Measurements from ENCODE around the gene PSAP.

Gene PSAP

DNA sequence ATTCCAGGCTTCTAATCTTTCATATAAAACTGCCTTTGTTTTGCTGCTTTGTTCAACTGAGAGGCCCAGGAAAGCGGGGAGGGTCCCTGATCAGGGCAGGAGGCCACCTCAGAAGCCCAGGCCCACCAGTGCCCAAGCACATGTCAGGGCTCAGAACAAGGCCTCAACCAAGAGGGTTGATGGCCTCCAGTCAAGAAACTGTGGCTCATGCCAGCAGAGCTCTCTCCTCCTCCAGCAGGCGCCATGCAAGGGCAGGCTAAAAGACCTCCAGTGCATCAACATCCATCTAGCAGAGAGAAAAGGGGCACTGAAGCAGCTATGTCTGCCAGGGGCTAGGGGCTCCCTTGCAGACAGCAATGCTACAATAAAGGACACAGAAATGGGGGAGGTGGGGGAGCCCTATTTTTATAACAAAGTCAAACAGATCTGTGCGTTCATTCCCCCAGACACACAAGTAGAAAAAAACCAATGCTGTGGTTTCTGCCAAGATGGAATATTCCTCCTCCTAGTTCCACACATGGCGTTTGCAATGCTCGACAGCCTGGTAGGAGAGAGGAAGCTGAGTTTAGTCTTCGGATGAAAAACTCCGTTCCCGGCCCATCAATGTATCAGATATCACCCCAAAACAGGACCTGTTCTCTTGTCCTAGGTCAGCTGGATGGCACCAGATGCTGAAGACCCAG, 34.0 kb downstream of the PSAP start:
- DNase-seq = no peak
- in situ Hi-C loops (cut with HindIII; ENCODE audit: low pct_ligation_motif_present, low pct_unique_long_range_greater_than_20kb, low sequenced_read_pairs) = no loop called here

DNA sequence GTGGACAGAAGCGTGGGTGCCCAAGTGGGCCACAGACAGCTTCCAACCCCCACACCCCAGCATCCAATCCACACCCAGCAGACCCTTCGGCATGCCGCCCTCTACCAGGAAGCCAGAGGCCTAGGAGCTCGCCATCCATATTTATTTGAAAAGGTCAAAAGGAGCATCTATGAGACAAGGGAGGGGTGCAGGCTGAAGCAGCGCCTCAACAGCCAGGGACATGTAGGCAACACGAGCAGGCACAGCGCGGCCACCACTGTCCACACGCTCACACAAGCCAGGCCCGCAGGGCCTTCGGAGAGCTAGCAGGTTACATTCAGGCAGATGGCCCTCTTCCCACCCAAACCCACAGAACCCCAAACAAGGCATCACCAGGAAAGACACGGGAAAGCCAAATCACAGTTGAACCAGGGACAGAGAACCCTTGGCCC, 34.6 kb downstream of the PSAP start:
- in situ Hi-C loops (cut with HindIII; ENCODE audit: low pct_ligation_motif_present, low pct_unique_long_range_greater_than_20kb, low sequenced_read_pairs) = no loop called here
- DNase-seq = no peak

DNA sequence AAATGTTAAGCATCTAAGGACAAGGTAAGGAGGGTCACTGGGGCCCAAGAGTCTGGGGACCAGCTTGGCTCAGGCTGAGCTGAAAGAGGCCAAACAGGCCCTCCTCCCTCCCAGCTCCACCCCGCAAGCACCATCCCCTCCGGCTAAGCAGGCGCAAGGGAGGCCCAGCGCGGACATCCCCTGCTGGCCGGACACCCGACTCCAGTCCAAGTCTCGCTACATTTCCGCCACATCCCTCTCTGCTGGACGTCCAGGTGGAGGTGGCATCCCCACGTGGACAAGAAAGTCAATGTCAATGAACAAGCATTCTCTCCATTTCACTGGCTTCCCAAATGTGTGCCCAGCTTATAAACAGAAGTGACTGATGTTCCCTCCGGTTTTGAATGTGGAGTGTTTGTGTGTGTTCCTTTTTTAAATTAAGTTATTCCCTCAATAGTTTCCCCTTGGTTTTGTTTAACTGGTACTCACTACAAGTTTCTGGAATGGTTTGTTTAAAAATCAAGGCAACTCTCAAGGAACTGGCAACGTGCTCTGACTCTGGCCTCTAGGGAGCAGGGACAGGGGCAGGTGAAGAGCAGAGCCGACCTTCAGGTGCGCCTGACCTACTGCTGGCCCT, 35.4 kb downstream of the PSAP start:
- DNase-seq = no peak
- in situ Hi-C loops (cut with HindIII; ENCODE audit: low pct_ligation_motif_present, low pct_unique_long_range_greater_than_20kb, low sequenced_read_pairs) = no loop called here

DNA sequence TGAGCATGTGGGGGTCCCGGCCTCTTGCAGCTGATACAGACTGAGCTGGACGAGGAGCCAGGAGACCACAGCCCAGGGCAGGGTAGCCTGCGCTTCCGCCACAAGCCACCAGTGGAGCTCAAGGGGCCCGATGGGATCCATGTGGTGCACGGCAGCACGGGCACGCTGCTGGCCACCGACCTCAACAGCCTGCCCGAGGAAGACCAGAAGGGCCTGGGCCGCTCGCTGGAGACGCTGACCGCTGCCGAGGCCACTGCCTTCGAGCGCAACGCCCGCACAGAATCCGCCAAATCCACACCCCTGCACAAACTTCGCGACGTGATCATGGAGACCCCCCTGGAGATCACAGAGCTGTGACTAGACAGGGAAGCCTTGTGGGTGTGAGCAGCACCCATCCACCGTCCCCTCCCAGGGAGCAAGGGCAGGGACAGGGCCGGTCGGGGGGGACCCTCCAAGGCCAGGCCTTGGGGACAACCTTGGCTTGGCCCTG, 36.1 kb downstream of the PSAP start:
- no peak for DNase-seq
- in situ Hi-C loops (cut with HindIII; ENCODE audit: low pct_ligation_motif_present, low pct_unique_long_range_greater_than_20kb, low sequenced_read_pairs) = no loop called here

DNA sequence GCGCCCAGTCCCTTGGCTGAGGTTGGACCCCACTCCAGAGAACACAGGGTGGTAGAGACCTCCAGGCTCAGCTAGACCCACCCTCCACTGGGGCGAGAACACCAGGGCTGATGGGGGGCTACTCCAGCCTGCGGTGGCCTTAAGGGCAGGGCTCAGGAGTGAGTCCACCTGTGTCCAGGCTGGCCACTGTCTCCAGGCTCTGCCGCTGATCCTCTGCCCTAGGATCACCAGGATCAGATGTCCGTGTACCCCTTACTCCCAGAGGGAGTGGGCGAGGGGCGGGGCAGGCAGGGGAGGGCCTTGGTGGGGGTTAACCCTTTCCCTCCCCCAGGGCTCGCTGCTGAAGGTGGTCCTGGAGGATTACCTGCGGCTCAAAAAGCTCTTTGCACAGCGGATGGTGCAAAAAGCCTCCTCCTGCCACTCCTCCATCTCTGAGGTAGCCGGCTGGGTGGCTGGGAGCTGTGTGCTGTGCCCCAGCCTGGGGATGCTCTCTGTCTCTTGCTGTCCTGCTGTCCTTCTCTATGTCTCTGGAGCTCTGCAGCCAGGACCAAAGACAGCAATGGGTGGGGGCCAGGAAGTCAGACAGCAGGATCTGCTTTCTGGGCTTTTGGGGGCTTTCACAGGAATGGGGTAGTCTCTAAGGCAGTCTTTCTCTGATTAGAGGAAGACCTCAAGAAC, 38.0 kb downstream of the PSAP start:
- in situ Hi-C loops (cut with HindIII; ENCODE audit: low pct_ligation_motif_present, low pct_unique_long_range_greater_than_20kb, low sequenced_read_pairs) = no loop called here
- no peak for DNase-seq

DNA sequence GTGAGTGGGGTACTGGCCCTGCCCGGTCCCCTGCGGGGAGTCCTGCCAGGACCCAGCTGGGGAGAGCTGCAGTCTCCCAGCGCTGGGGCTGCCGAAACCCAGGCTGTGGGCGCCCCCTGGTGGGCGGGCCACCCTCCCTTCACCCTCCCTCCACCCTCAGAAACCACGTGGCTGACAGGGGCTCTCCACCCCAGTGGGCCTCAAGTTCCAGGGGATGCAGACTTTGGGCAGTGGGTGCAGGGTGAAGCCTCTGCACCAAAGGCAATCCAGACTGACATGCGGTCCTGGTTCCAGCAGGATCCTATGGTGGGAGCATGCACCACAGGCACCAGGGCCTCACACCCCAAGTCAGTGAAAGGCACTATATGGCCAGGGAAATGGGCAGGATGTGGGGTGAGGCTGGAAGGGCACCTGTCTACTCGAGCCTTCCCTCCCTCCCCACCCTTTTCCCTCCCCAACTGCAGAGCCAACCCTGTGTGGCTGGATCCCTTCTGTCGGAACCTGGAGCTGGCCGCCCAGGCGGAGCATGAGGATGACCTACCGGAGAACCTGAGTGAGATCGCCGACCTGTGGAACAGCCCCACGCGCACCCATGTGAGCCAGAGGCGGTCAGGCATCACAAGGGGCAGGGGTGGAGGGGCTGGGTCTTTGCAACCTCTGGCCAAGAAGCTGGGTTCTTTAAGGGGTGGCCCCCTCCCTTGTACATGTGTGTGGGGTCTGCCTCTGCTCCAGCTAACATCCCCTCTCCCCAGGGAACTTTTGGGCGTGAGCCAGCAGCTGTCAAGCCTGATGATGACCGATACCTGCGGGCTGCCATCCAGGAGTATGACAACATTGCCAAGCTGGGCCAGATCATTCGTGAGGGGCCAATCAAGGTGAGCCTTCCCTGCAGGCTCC, 38.8 kb downstream of the PSAP start:
- in situ Hi-C loops (cut with HindIII; ENCODE audit: low pct_ligation_motif_present, low pct_unique_long_range_greater_than_20kb, low sequenced_read_pairs) = no loop called here

DNA sequence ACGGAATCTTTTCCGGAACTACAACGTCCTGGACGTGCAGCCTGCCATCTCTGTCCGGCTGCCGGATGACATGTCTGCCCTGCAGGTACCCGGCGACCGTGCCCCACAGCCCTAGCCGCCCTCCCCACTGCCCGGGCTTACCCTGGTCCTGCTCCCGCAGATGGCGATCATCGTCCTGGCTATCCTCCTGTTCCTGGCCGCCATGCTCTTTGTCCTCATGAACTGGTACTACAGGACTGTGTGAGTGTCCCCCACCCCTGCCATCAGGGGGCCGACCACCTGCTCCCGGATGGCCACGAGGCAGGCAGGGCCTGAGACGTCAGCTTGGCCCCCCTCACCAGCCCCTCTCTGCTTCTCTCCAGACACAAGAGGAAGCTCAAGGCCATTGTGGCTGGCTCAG, 39.7 kb downstream of the PSAP start:
- in situ Hi-C loops (cut with HindIII; ENCODE audit: low pct_ligation_motif_present, low pct_unique_long_range_greater_than_20kb, low sequenced_read_pairs) = no loop called here
- no peak for DNase-seq

More for the DNA sequence above, 38.8 kb downstream of the PSAP start:
- DNase-seq = peak; percentile 65

DNA sequence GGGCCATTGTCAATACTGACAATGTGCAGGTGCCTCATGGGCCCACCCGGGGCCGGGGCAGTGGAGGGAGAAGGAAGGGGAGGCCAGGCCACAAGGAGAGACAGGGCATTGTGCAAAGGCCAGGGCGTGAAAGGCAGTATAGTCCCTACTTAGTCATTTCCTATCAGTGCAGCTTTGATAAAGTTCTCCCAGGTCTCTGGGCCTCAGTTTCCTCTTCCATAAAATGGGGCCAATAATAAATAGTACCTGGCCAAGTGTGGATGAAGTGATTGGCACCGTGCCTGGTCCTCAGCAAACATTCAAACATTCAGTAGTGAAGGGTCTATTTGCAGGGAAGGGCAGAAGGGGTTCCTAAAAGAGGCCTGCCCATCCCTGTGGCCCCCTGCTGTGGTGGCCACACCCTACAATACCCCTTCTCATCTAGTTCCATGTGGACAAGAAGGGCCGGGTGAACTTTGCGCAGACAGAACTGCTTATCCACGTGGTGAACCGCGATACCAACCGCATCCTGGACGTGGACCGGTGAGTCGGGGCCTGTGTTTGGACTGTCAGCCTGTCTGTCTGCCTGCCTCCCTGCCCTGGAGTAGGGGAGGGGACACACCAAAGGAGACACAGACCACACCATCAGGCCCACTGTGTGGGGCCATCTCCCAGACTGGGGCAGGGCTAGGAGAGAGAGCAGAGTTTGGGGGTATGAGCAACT, 40.9 kb downstream of the PSAP start:
- DNase-seq = no peak
- in situ Hi-C loops (cut with HindIII; ENCODE audit: low pct_ligation_motif_present, low pct_unique_long_range_greater_than_20kb, low sequenced_read_pairs) = no loop called here

DNA sequence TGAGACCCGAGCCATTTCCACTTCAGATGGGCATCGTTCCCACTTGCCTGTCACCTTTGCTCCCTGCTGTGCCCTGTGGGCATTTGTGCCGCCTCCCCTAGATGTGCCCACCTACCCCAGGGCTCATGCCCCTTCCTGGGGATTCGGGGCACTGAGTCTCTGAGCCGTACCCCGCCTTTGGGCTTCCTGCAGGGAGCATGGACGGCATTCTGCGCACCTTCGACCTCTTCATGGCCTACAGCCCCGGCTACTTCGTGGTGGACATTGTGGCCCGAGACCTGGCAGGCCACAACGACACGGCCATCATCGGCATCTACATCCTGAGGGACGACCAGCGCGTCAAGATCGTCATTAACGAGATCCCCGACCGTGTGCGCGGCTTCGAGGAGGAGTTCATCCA, 41.4 kb downstream of the PSAP start:
- in situ Hi-C loops (cut with HindIII; ENCODE audit: low pct_ligation_motif_present, low pct_unique_long_range_greater_than_20kb, low sequenced_read_pairs) = no loop called here
- DNase-seq = no peak

DNA sequence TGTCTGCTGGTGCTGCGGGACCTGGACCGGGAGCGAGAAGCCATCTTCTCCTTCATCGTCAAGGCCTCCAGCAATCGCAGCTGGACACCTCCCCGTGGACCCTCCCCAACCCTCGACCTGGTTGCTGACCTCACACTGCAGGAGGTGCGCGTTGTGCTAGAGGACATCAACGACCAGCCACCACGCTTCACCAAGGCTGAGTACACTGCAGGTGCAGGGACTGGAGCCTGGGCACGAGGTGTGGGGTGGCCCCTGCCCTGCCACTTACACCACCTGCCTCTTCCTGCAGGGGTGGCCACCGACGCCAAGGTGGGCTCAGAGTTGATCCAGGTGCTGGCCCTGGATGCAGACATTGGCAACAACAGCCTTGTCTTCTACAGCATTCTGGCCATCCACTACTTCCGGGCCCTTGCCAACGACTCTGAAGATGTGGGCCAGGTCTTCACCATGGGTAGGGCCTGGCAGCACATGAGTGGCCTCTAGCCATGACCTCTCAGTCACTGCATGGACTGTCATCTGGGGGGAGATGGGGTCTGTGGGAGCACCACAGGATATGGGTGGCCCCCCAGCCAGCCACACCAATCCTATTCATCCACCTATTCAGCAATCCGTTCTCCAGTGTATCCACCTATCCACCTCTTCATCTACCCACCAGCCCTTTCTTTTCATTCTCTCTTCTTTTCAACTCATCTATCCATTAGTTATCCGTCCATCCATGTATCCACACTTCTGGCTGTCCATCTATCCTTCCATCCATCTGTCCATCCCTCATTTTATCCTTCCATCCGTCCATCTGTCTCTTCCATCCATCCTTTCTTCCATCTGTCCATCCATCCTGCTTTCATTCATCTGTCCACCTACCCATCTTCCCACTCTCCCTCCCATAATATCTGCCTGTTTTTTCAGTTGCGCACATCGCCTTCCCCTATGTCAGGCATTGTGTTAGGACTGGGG, 43.2 kb downstream of the PSAP start:
- in situ Hi-C loops (cut with HindIII; ENCODE audit: low pct_ligation_motif_present, low pct_unique_long_range_greater_than_20kb, low sequenced_read_pairs) = no loop called here
- no peak for DNase-seq

DNA sequence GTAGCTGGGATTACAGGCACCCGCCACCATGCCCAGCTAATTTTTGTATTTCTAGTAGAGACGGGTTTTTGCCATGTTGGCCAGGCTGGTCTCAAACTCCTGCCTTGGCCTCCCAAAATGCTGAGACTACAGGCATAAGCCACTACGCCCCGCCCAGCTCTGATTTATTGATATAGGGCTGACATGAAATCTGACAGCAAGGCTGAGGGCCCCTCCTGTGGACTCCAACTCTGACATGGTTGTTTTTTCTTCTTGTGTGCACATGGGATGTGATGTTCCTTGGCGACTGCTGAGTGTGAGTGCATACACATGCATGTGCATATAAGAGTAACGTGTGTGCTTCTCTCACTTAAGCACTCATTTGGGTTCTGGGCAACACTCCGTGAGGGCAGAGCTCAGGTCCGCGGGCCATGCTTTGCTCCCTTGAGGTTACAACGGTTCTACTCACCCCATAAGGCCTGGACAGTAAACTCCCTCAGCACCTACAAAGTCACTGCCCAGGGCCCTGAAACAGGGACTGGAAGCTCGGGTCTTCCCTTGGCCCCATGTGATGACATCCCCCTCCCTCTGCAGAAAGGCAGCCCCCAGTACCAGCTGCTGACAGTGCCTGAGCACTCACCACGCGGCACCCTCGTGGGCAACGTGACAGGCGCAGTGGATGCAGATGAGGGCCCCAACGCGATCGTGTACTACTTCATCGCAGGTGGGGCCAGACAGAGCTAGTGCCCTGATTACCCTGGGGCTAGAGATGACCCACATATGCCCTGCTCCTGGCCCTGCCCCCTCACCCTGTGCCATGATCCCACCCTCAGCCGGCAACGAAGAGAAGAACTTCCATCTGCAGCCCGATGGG, 44.1 kb downstream of the PSAP start:
- DNase-seq = no peak
- in situ Hi-C loops (cut with HindIII; ENCODE audit: low pct_ligation_motif_present, low pct_unique_long_range_greater_than_20kb, low sequenced_read_pairs) = no loop called here

DNA sequence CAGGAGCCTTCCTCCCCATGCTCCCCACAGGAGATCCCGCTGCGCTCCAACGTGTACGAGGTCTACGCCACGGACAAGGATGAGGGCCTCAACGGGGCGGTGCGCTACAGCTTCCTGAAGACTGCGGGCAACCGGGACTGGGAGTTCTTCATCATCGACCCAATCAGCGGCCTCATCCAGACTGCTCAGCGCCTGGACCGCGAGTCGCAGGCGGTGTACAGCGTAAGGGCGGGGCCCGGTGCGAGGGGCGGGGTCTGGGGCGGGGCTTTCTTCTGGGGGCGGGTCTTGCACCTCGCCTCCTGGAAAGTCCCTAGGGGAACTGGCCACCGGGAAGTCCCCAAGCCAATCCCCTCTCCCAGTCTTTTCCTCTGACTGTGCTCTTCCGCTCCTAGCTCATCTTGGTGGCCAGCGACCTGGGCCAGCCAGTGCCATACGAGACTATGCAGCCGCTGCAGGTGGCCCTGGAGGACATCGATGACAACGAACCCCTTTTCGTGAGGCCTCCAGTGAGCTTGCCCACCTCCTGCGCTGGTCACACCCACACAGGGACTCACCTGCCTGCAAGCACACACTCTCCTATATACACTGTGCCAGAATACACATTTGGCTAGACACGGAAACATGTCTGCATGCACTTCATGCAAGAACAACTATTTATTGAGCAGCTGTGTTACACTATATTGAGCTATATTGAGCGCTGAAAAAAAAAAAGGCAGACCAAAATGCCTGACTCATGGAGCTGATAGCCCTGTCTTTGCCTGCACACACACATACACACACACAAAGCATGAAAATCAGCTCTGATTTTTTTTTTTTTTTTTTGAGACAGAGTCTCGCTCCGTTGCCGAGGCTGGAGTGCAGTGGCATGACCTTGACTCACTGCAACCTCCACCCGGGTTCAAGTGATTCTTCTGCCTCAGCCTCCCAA, 45.0 kb downstream of the PSAP start:
- in situ Hi-C loops (cut with HindIII; ENCODE audit: low pct_ligation_motif_present, low pct_unique_long_range_greater_than_20kb, low sequenced_read_pairs) = no loop called here
- DNase-seq = no peak

DNA sequence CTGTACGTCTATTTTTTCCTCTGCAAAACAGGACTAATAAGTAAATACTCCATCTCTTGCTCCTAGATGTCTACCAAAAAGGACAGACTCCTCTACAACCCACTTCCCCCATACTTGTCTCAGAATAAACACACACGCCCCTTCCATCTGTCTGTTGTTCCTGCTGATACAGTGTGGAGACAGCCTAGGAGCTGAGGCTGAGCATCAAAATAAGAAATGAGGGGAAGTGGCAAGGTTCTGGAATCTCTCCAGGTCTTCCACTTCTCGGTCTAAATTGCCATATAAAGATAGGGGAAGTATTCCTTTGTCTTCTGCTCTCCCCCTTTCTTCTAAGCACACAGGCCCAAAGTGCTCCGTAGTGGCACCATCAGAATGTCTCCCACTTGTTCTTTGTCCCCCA, 47.0 kb downstream of the PSAP start:
- DNase-seq = no peak
- in situ Hi-C loops (cut with HindIII; ENCODE audit: low pct_ligation_motif_present, low pct_unique_long_range_greater_than_20kb, low sequenced_read_pairs) = no loop called here

DNA sequence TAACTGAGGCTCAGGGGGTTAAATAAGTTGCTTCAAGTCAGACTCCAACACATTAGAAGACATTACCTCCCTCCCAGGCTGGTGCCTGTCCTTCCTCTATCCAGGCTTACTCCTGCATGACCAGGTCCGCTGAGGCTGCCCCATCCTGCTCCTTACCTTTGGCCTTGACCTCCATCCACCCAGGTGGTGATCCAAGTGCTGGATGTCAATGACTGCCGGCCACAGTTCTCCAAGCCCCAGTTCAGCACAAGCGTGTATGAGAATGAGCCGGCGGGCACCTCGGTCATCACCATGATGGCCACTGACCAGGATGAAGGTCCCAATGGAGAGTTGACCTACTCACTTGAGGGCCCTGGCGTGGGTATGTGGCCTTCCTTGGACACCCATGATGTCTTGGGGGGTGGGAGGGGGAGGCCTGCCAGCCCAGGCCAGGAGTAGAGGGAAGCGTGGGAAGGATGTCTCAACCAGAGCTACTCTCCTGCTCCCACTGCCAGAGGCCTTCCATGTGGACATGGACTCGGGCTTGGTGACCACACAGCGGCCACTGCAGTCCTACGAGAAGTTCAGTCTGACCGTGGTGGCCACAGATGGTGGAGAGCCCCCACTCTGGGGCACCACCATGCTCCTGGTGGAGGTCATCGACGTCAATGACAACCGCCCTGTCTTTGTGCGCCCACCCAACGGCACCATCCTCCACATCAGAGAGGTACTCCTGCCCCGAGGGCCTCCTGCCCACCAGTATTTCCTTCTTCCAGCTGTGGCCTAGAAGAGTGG, 48.1 kb downstream of the PSAP start:
- no peak for DNase-seq
- in situ Hi-C loops (cut with HindIII; ENCODE audit: low pct_ligation_motif_present, low pct_unique_long_range_greater_than_20kb, low sequenced_read_pairs) = no loop called here

DNA sequence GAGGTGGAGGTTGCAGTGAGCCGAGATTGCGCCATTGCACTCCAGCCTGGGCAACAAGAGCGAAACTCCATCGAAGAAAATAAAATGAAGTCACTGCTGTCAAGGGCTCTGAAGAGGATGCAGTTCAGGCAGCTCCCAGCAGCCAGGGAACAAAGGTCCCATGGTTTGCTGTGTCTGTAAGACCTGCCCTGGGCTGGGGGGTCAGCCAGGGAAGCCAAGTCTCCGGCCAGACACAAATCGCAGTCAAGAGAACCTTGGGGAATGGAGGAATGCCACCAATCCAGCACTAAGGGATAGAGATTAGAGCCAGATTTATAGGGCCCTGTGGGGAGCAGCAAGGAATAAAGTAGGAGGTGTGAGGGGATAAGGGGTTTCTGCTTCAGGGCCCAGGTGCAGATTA, 48.8 kb downstream of the PSAP start:
- in situ Hi-C loops (cut with HindIII; ENCODE audit: low pct_ligation_motif_present, low pct_unique_long_range_greater_than_20kb, low sequenced_read_pairs) = no loop called here
- DNase-seq = no peak
